Measurements from ENCODE around the gene RHEB. TPM values are rescaled to one million over a fixed set of nuclear protein-coding genes. Genes with fewer than 3 reads are reported as not detected.

RHEB gene
- total and polyA plus RNA-seq, 2 of the 4 experiments (the other 2 are of a cell fraction) = 19.7 to 67.2 TPM

DNA sequence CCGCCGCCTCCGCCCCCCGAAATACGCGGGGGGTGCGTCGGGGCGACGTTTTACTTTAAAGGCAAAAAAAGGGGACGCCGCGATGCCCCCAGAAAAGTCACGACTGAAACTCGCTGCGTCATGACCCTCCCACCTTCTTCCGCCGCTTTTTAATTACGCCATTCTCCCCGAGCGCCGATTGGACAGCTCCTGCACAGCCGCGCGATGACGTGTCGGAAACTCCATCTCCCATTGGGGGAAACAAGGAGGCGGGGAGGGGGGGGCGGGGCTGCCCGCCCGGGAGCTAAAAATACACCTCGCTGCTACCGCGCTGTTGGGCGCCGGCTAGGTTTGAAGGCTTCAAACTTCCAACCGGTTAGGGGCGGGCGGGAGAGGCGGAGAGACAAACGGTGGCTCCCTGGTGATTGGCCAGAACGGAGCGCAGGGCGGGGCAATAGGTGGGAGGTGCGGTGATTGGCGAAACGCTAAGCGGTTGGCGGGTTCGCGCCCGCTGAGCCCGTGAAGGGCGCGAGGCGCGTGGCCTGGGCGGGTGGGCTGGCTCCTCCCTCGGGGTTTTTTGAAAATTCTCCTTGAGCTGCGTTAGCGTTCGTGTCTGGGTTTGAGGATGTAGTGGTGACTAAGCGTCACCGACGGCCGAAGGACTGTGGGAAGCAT, at the start of gene RHEB (continued):
- TF ChIP-seq MAFK (IDR thresholded peaks at IDR 0.05; ENCODE audit: low read depth, low read length) = 0 out of 2 replicates have a peak, but pooled peaks have one; percentile 4
- TF ChIP-seq MAZ (IDR thresholded peaks at IDR 0.05; ENCODE audit: borderline replicate concordance, low read depth, low read length) = peak; percentile 81

DNA sequence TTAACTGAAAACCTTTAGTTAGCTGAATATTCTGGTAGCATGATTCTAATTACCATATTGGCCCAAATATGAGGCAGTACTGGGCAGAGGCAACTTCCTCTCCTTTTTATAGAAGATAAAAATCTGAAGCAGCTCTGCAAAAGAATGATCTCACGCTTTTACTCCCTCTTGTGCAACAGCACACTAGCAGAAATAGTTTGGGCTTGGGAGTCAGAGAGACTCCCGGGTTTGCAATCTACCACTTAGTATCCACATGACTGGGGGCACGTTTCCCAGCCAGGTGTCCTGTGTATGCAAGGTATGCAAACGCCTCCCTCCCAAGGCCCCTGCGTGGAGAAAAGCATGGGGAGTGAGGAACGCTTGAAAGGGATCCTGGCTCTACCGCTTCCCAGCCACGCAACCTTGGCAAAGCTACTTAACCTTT, 47.2 kb upstream of the RHEB start:
- TF ChIP-seq CEBPB (IDR thresholded peaks at IDR 0.05; ENCODE audit: low read depth, low read length) = peak; percentile 92
- no peak for TF ChIP-seq FOS (IDR thresholded peaks at IDR 0.05; ENCODE audit: low read depth, low read length)
- peak; percentile 44; the same call in 1 of the 2 replicates for TF ChIP-seq BHLHE40 (IDR thresholded peaks at IDR 0.05; ENCODE audit: low read depth, low read length)
- Histone ChIP-seq H3K56ac (ENCODE audit: extremely low read depth, insufficient read depth, low read length) (no peak overlapping the region), H4K5ac (ENCODE audit: low read depth, low read length) (no peak overlapping the region), H2AFZ (replicated peaks; ENCODE audit: low read length, poor library complexity) (no peak overlapping the region), H2BK5ac (ENCODE audit: low read depth, low read length, poor library complexity, severe bottlenecking) (no peak overlapping the region), H3K4me2 (ENCODE audit: low read depth, low read length) (no peak overlapping the region), H3K9me3 (ENCODE audit: control insufficient read depth, insufficient read depth, low read length) (no peaks in the 10 kb centered on the region), H3K9me1 (ENCODE audit: insufficient read depth, low read length) (peaks cover 3% of the 10 kb centered on the region; the same call in 1 of the 2 replicates), H3K9ac (ENCODE audit: low read depth, low read length) (no peak overlapping the region), H3K36me3 (ENCODE audit: control insufficient read depth, insufficient read depth, low read length) (peaks cover 14% of the 10 kb centered on the region), H4K91ac (ENCODE audit: insufficient read depth, low read depth, low read length) (no peak overlapping the region), H3K23ac (ENCODE audit: low read depth, low read length) (no peak overlapping the region), H4K20me1 (ENCODE audit: insufficient read depth, low read length) (no peaks in the 10 kb centered on the region), H3K27ac (ENCODE audit: insufficient read depth, low read length) (no peak overlapping the region), H2AK5ac (ENCODE audit: low read depth, low read length) (no peak overlapping the region; the same call in 1 of the 2 replicates), H3K14ac (replicated peaks; ENCODE audit: low read depth, low read length) (no peak overlapping the region), H3K27me3 (ENCODE audit: control insufficient read depth, insufficient read depth, low read length) (no peaks in the 10 kb centered on the region), H4K8ac (ENCODE audit: low read depth in 2 of 2, low read length in 2 of 2) (no peak overlapping the region), H3K79me1 (ENCODE audit: low read depth in 1 of 2, low read length in 2 of 2) (peaks cover 0 to 6% of the 10 kb centered on the region in 2 experiments; a peak in 2 of 4 replicates), H2BK15ac (ENCODE audit: low read depth, low read length) (no peak overlapping the region), H3K4ac (ENCODE audit: low read depth, low read length) (no peak overlapping the region), H3K4me1 (ENCODE audit: control insufficient read depth, insufficient read depth, low read length) (peaks cover 4% of the 10 kb centered on the region), H3K18ac (ENCODE audit: low read depth, low read length) (no peak overlapping the region), H2BK120ac (ENCODE audit: low read depth, low read length) (no peak overlapping the region), H3K4me3 (ENCODE audit: insufficient read depth, low read depth, low read length) (no peak overlapping the region), H2BK20ac (ENCODE audit: low read depth, low read length) (no peak overlapping the region), H2AK9ac (replicated peaks; ENCODE audit: low read depth, low read length, poor library complexity) (no peak overlapping the region)
- DNase-seq (peak; percentile 67), ATAC-seq (ENCODE audit: low read depth) (peak; percentile 74)
- dilution Hi-C loops (cut with HindIII; ENCODE audit: low sequenced_read_pairs, unreplicated experiment) (no loop called here), in situ Hi-C loops (cut with MboI; ENCODE audit: low sequenced_read_pairs) (no loop called here), intact Hi-C loops (cut with micrococcal nuclease) (no loop called here)
- ChIA-PET POLR2A (ENCODE audit: unreplicated experiment) (no interaction called here), CTCF (no interaction called here)
- no TSS peak for BruUV-seq (replicated peaks)
- WGBS, 2 experiments (ENCODE audit: extremely low coverage in 2 of 2, insufficient read length in 1 of 2) = no CpG with 5 or more reads among the region's 8 CpGs
